ENCODE measurements around the gene ILF2.

- TF ChIP-seq, protein P1, sequence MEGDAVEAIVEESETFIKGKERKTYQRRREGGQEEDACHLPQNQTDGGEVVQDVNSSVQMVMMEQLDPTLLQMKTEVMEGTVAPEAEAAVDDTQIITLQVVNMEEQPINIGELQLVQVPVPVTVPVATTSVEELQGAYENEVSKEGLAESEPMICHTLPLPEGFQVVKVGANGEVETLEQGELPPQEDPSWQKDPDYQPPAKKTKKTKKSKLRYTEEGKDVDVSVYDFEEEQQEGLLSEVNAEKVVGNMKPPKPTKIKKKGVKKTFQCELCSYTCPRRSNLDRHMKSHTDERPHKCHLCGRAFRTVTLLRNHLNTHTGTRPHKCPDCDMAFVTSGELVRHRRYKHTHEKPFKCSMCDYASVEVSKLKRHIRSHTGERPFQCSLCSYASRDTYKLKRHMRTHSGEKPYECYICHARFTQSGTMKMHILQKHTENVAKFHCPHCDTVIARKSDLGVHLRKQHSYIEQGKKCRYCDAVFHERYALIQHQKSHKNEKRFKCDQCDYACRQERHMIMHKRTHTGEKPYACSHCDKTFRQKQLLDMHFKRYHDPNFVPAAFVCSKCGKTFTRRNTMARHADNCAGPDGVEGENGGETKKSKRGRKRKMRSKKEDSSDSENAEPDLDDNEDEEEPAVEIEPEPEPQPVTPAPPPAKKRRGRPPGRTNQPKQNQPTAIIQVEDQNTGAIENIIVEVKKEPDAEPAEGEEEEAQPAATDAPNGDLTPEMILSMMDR (IDR thresholded peaks at IDR 0.05): peak in 1 of 6 experiments; percentile 24
- peak; percentile 51 to 91 for TF ChIP-seq POLR2A (IDR thresholded peaks at IDR 0.05)
Measured at GRCh38 chr1:153612755-153613331, 58.0 kb downstream of the ILF2 start, which contains the start of gene S100A16.

All from thyroid gland (tissue), 4 donors.